ENCODE measurements around the gene PIK3R6. TPM values are rescaled to one million over a fixed set of nuclear protein-coding genes. Genes with fewer than 3 reads are reported as not detected.
A peak's percentile ranks its signal among the peaks of the same experiment; 100 is the strongest.

The PIK3R6 gene
- total RNA-seq, 1 donor from 2014 or later: 2.5 TPM

GRCh38 chr17:8835631-8836364 lies 31.7 kb downstream of the PIK3R6 start:
- Histone ChIP-seq H3K9me3 (no peaks in the 10 kb centered on the region), H3K27me3 (ENCODE audit: low read depth) (peaks cover 30% of the 10 kb centered on the region), H3K27ac (no peak overlapping the region), H3K36me3 (no peaks in the 10 kb centered on the region), H3K4me1 (no peaks in the 10 kb centered on the region), H3K4me3 (no peak overlapping the region)
- intact Hi-C loops (cut with DNase I): no loop called here
- TF ChIP-seq CTCF (IDR thresholded peaks at IDR 0.05): no peak
- ATAC-seq (no peak), DNase-seq (no peak)

- ATAC-seq: no peak
- Histone ChIP-seq H3K4me3 (no peak overlapping the region), H3K36me3 (no peaks in the 10 kb centered on the region), H3K27me3 (ENCODE audit: low read depth) (peaks cover 30% of the 10 kb centered on the region), H3K27ac (no peak overlapping the region), H3K9me3 (no peaks in the 10 kb centered on the region), H3K4me1 (no peaks in the 10 kb centered on the region)
- intact Hi-C loops (cut with DNase I): no loop called here
- TF ChIP-seq CTCF (IDR thresholded peaks at IDR 0.05): no peak
- no peak for DNase-seq
Measured at GRCh38 chr17:8835106-8835505, 32.4 kb downstream of the PIK3R6 start.

GRCh38 chr17:8832711-8833352 lies 34.6 kb downstream of the PIK3R6 start:
- no peaks in the 10 kb centered on the region for H3K4me1 ChIP-seq
- no peaks in the 10 kb centered on the region for H3K9me3 ChIP-seq
- peak; percentile 46 for TF ChIP-seq CTCF (IDR thresholded peaks at IDR 0.05)
- H3K4me3 ChIP-seq: no peak overlapping the region
- H3K36me3 ChIP-seq: no peaks in the 10 kb centered on the region
- ATAC-seq (peak in 1 of 2 donors; percentile 33), DNase-seq (peak; percentile 57)
- no peak overlapping the region for H3K27ac ChIP-seq
- intact Hi-C loops (cut with DNase I): no loop called here
- H3K27me3 ChIP-seq (ENCODE audit: low read depth): peaks cover 40% of the 10 kb centered on the region

GRCh38 chr17:8831234-8831849 lies 36.1 kb downstream of the PIK3R6 start:
- no peak overlapping the region for H3K27ac ChIP-seq
- H3K4me3 ChIP-seq: no peak overlapping the region
- ATAC-seq: no peak
- DNase-seq: no peak
- H3K36me3 ChIP-seq: no peaks in the 10 kb centered on the region
- H3K27me3 ChIP-seq (ENCODE audit: low read depth): peaks cover 33% of the 10 kb centered on the region
- no peaks in the 10 kb centered on the region for H3K9me3 ChIP-seq
- intact Hi-C loops (cut with DNase I): no loop called here
- TF ChIP-seq CTCF (IDR thresholded peaks at IDR 0.05): no peak
- H3K4me1 ChIP-seq: no peaks in the 10 kb centered on the region

GRCh38 chr17:8830141-8830540 lies 37.3 kb downstream of the PIK3R6 start:
- intact Hi-C loops (cut with DNase I): no loop called here
- no peak for TF ChIP-seq CTCF (IDR thresholded peaks at IDR 0.05)
- H3K27me3 ChIP-seq (ENCODE audit: low read depth): peaks cover 25% of the 10 kb centered on the region
- no peak overlapping the region for H3K27ac ChIP-seq
- no peak for ATAC-seq
- no peaks in the 10 kb centered on the region for H3K36me3 ChIP-seq
- no peak for DNase-seq
- no peak overlapping the region for H3K4me3 ChIP-seq
- no peaks in the 10 kb centered on the region for H3K9me3 ChIP-seq
- no peaks in the 10 kb centered on the region for H3K4me1 ChIP-seq

Measured in lower lobe of right lung (tissue), 2 donors.